HepG2 (cell line): ENCODE data around the gene MAP3K1. TPM values are rescaled to one million over a fixed set of nuclear protein-coding genes. Genes with fewer than 3 reads are reported as not detected.

Experiments used
- CEBPZ ChIP-seq: IDR thresholded peaks from 2 replicates; pipeline ENCODE4 v1.6.1; 2012; ENCODE audit warnings: low read length, improper control_type of control experiment
- CHD2 ChIP-seq: IDR thresholded peaks from 2 replicates; pipeline ENCODE4 v1.6.1; 2011; ENCODE audit warnings: low read depth, low read length, improper control_type of control experiment
- HDAC6 ChIP-seq: fragments of 200-600 bp; sonication (generic); IDR thresholded peaks from 2 replicates; pipeline ENCODE4 v1.7.0; 2017; ENCODE audit warnings: mild to moderate bottlenecking, antibody characterized with exemption, low read length, low read depth
- HNRNPLL ChIP-seq: fragments of 200-400 bp; formaldehyde crosslinking; IDR thresholded peaks from 2 replicates; pipeline ENCODE4 v1.6.1; 2017; ENCODE audit warnings: mild to moderate bottlenecking, low read depth, low read length; ENCODE audit not compliant: poor library complexity, severe bottlenecking
- MAZ ChIP-seq, 2 experiments: sonication (generic) in 1 of 2; formaldehyde crosslinking in 1 of 2; IDR thresholded peaks; 2 replicates each; pipeline versions ENCODE4 v1.5.0 to v1.6.1; 2012 to 2020; ENCODE audit warnings: low read depth in 2 of 2, mild to moderate bottlenecking in 2 of 2, borderline replicate concordance in 1 of 2, improper control_type of control experiment in 1 of 2, low read length in 1 of 2, missing genetic modification reagents in 1 of 2, moderate library complexity in 1 of 2
- PAF1 ChIP-seq: IDR thresholded peaks from 2 replicates; pipeline ENCODE4 v1.6.1; 2016; ENCODE audit warnings: missing genetic modification reagents, missing compliant biosample characterization
- REPIN1 ChIP-seq: sonication (generic); formaldehyde crosslinking; IDR thresholded peaks from 2 replicates; pipeline ENCODE4 v1.8.0; 2022; ENCODE audit warnings: missing genetic modification reagents, low read depth, mild to moderate bottlenecking, borderline replicate concordance
- SIN3A ChIP-seq: IDR thresholded peaks from 2 replicates; pipeline ENCODE4 v1.6.1; 2011; ENCODE audit warnings: low read depth, mild to moderate bottlenecking, control low read depth, low read length, borderline replicate concordance
- TCF7L2 ChIP-seq: IDR thresholded peaks from 2 replicates; pipeline ENCODE4 v1.6.1; 2011; ENCODE audit warnings: mild to moderate bottlenecking, low read depth, low read length, moderate library complexity
- TFAP4 ChIP-seq: sonication (generic); IDR thresholded peaks from 2 replicates; pipeline ENCODE4 v1.6.1; 2016; ENCODE audit warnings: low read depth, borderline replicate concordance
- ZBTB42 ChIP-seq: sonication (generic); formaldehyde crosslinking; IDR thresholded peaks from 2 replicates; pipeline ENCODE4 v1.5.0; 2020; ENCODE audit warnings: mild to moderate bottlenecking, missing genetic modification reagents
- ZHX1 ChIP-seq: sonication (generic); formaldehyde crosslinking; IDR thresholded peaks from 2 replicates; pipeline ENCODE4 v1.8.1; 2022; ENCODE audit warnings: low read depth, mild to moderate bottlenecking, missing genetic modification reagents
- ZNF382 ChIP-seq: sonication (generic); formaldehyde crosslinking; IDR thresholded peaks from 2 replicates; pipeline ENCODE4 v1.5.0; 2020; ENCODE audit warnings: missing genetic modification reagents, mild to moderate bottlenecking, borderline replicate concordance
- ZNF607 ChIP-seq: sonication (generic); formaldehyde crosslinking; IDR thresholded peaks from 2 replicates; pipeline ENCODE4 v1.5.1; 2020; ENCODE audit warnings: missing genetic modification reagents, mild to moderate bottlenecking, borderline replicate concordance
- ZNF724P ChIP-seq: sonication (generic); formaldehyde crosslinking; IDR thresholded peaks from 2 replicates; pipeline ENCODE4 v1.8.0; 2022; ENCODE audit warnings: missing genetic modification reagents, borderline replicate concordance
- ZNF761 ChIP-seq: sonication (generic); formaldehyde crosslinking; conservative IDR thresholded peaks from 2 replicates; pipeline ENCODE4 v1.4.0; 2020; ENCODE audit warnings: mild to moderate bottlenecking, missing genetic modification reagents
- polyA plus RNA-seq, 8 experiments: library from polyadenylated mRNA; depleted of rRNA in 3 of 8; stranded (reverse) in 7 of 8; unstranded in 1 of 8; fragments of >200 nt; fragmentation: Illumina TruSeq in 4 of 8; extraction: Trizol in 4 of 8; gene quantifications; 2 replicates each; pipeline versions ENCODE4 v1.2.1 to v1.2.3, GENCODE V29; 2011 to 2016; ENCODE audit warnings: low read depth in 4 of 8, missing spikeins in 1 of 8, mixed read lengths in 1 of 8; ENCODE audit not compliant: insufficient read depth in 1 of 8
- total RNA-seq, 5 experiments: library from RNA; depleted of rRNA; stranded (reverse); fragments of >200 nt; fragmentation: Illumina TruSeq; extraction: Trizol; gene quantifications; 2 replicates each; pipeline ENCODE4 v1.2.3, GENCODE V29; 2016; ENCODE audit warnings: low read depth in 1 of 5

MAP3K1 gene
- total and polyA plus RNA-seq, 2 of the 13 experiments (the other 11 are each of a cell fraction or from before 2014, with no cell fraction given), result 16.4 to 30.3 TPM

GRCh38 chr5:56814963-56815657, at the start of gene MAP3K1 (continued):
- TF ChIP-seq CHD2 (peak; percentile 62), SIN3A (peak; percentile 57; the same call in 1 of the 2 replicates), ZHX1 (no peak), ZNF761 (no peak), ZBTB42 (CRISPR knock-in tag) (peak; percentile 78; the same call in 1 of the 2 replicates), REPIN1 (CRISPR knock-in tag) (peak; percentile 23; the same call in 1 of the 2 replicates), TCF7L2 (no peak), ZNF607 (CRISPR knock-in tag) (peak; percentile 78), TFAP4 (no peak), ZNF724P (CRISPR knock-in tag) (no peak), HNRNPLL (peak; percentile 99), ZNF382 (no peak), HDAC6 (no peak), MAZ (IDR thresholded peaks at IDR 0.05; ENCODE audit: borderline replicate concordance, low read depth, low read length) (peak; percentile 73), MAZ (CRISPR knock-in tag; IDR thresholded peaks at IDR 0.05; ENCODE audit: low read depth) (peak; percentile 96), CEBPZ (no peak), PAF1 (CRISPR knock-in tag) (no peak)
